ENCODE results near the gene HOXB3.

GRCh38 chr17:48613862-48614694 is 24.0 kb upstream of the HOXB3 start:
- TF ChIP-seq CTCF (IDR thresholded peaks at IDR 0.05) (no peak), POLR2A (IDR thresholded peaks at IDR 0.05) (no peak)
